ENCODE data around the gene SPATS2.

SPATS2 gene

DNA sequence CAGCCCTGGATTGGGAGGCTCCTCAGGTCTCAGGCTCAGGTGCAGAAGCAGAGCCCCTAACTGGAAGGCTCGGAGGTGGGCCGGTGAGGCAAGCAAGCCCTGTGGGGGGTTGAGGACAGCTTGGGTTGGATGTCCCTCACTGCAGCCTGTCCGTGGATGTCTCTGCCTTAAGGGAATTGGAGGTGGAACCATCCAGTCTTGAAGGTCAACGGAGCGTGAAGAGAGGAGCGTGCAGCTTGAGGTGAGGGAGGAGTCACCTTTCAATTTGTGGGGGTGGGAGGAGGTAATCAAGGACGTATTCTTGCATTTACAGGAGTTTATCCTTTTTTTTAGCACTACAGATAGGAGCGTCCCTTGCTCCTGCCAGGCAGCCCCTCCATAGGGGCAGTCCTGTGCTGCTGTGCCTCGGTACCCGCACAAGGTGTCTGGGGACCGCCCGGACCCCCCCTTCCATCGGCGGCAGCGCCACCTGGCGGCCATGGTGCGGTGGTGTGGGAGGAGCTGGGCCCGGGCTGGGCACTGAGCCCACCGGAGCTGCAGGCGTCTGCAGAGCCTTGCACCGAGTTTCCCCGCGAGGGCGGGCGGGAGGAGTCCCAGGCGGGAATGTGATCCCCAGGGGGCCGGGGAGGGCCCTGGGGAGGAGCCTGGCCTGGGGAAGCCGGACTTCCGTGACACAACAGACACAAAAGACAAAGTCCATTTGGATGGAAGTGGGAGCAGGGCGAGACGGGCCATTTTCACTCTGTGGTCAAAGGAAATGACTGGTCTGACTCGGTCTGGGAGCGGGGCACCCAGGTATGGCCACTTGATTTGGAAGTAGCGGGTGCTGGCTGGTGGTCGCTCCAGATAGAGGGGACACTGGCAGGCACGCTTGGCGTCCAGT, 19.7 kb upstream of the SPATS2 start (continued):
- TF ChIP-seq, protein P1, sequence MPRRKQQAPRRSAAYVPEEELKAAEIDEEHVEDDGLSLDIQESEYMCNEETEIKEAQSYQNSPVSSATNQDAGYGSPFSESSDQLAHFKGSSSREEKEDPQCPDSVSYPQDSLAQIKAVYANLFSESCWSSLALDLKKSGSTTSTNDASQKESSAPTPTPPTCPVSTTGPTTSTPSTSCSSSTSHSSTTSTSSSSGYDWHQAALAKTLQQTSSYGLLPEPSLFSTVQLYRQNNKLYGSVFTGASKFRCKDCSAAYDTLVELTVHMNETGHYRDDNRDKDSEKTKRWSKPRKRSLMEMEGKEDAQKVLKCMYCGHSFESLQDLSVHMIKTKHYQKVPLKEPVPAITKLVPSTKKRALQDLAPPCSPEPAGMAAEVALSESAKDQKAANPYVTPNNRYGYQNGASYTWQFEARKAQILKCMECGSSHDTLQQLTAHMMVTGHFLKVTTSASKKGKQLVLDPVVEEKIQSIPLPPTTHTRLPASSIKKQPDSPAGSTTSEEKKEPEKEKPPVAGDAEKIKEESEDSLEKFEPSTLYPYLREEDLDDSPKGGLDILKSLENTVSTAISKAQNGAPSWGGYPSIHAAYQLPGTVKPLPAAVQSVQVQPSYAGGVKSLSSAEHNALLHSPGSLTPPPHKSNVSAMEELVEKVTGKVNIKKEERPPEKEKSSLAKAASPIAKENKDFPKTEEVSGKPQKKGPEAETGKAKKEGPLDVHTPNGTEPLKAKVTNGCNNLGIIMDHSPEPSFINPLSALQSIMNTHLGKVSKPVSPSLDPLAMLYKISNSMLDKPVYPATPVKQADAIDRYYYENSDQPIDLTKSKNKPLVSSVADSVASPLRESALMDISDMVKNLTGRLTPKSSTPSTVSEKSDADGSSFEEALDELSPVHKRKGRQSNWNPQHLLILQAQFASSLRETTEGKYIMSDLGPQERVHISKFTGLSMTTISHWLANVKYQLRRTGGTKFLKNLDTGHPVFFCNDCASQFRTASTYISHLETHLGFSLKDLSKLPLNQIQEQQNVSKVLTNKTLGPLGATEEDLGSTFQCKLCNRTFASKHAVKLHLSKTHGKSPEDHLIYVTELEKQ (tag by site-specific recombination; IDR thresholded peaks at IDR 0.05; ENCODE audit: borderline replicate concordance): no peak
- TF ChIP-seq ZFP37 (tag by site-specific recombination; IDR thresholded peaks at IDR 0.05) (peak; percentile 85; the same call in 1 of the 2 replicates), ZNF16 (tag by site-specific recombination; IDR thresholded peaks at IDR 0.05; ENCODE audit: low read depth) (no peak), ZNF324 (tag by site-specific recombination; IDR thresholded peaks at IDR 0.05) (peak; percentile 74), ZBTB21 (tag by site-specific recombination; IDR thresholded peaks at IDR 0.05) (peak; percentile 40; the same call in 1 of the 2 replicates), BCL11B (tag by site-specific recombination; IDR thresholded peaks at IDR 0.05; ENCODE audit: low read depth) (peak; percentile 22; the same call in 1 of the 2 replicates), ZNF654 (tag by site-specific recombination; IDR thresholded peaks at IDR 0.05; ENCODE audit: low read depth) (peak; percentile 38; the same call in 1 of the 2 replicates), ZNF184 (tag by site-specific recombination; IDR thresholded peaks at IDR 0.05) (0 out of 2 replicates have a peak, but pooled peaks have one; percentile 12), BCL11A (tag by site-specific recombination; IDR thresholded peaks at IDR 0.05; ENCODE audit: low read depth) (0 out of 2 replicates have a peak, but pooled peaks have one; percentile 42), ZNF530 (tag by site-specific recombination; IDR thresholded peaks at IDR 0.05; ENCODE audit: low read depth) (no peak), ZNF37A (tag by site-specific recombination; IDR thresholded peaks at IDR 0.05) (no peak), ZNF777 (tag by site-specific recombination; IDR thresholded peaks at IDR 0.05; ENCODE audit: borderline replicate concordance) (0 out of 2 replicates have a peak, but pooled peaks have one; percentile 32), ZSCAN16 (tag by site-specific recombination; IDR thresholded peaks at IDR 0.05) (peak; percentile 80), ZNF585B (tag by site-specific recombination; IDR thresholded peaks at IDR 0.05) (no peak), ZFP3 (tag by site-specific recombination; IDR thresholded peaks at IDR 0.05; ENCODE audit: low read depth) (no peak), KLF16 (tag by site-specific recombination; IDR thresholded peaks at IDR 0.05) (peak; percentile 83; the same call in 1 of the 2 replicates), ZNF24 (tag by site-specific recombination; IDR thresholded peaks at IDR 0.05) (no peak; the same call in 1 of the 2 replicates), MZF1 (tag by site-specific recombination; IDR thresholded peaks at IDR 0.05; ENCODE audit: borderline replicate concordance) (no peak; the same call in 1 of the 2 replicates), ZNF660 (tag by site-specific recombination; IDR thresholded peaks at IDR 0.05) (peak; percentile 82; the same call in 1 of the 2 replicates)
- TF ChIP-seq, protein P2, sequence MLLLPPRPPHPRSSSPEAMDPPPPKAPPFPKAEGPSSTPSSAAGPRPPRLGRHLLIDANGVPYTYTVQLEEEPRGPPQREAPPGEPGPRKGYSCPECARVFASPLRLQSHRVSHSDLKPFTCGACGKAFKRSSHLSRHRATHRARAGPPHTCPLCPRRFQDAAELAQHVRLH (tag by site-specific recombination; IDR thresholded peaks at IDR 0.05): no peak
- TF ChIP-seq, protein P3, sequence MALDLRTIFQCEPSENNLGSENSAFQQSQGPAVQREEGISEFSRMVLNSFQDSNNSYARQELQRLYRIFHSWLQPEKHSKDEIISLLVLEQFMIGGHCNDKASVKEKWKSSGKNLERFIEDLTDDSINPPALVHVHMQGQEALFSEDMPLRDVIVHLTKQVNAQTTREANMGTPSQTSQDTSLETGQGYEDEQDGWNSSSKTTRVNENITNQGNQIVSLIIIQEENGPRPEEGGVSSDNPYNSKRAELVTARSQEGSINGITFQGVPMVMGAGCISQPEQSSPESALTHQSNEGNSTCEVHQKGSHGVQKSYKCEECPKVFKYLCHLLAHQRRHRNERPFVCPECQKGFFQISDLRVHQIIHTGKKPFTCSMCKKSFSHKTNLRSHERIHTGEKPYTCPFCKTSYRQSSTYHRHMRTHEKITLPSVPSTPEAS (tag by site-specific recombination; IDR thresholded peaks at IDR 0.05): no peak
- TF ChIP-seq, protein P4, sequence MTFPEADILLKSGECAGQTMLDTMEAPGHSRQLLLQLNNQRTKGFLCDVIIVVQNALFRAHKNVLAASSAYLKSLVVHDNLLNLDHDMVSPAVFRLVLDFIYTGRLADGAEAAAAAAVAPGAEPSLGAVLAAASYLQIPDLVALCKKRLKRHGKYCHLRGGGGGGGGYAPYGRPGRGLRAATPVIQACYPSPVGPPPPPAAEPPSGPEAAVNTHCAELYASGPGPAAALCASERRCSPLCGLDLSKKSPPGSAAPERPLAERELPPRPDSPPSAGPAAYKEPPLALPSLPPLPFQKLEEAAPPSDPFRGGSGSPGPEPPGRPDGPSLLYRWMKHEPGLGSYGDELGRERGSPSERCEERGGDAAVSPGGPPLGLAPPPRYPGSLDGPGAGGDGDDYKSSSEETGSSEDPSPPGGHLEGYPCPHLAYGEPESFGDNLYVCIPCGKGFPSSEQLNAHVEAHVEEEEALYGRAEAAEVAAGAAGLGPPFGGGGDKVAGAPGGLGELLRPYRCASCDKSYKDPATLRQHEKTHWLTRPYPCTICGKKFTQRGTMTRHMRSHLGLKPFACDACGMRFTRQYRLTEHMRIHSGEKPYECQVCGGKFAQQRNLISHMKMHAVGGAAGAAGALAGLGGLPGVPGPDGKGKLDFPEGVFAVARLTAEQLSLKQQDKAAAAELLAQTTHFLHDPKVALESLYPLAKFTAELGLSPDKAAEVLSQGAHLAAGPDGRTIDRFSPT (tag by site-specific recombination; IDR thresholded peaks at IDR 0.05): peak; percentile 94
- TF ChIP-seq, protein P5, sequence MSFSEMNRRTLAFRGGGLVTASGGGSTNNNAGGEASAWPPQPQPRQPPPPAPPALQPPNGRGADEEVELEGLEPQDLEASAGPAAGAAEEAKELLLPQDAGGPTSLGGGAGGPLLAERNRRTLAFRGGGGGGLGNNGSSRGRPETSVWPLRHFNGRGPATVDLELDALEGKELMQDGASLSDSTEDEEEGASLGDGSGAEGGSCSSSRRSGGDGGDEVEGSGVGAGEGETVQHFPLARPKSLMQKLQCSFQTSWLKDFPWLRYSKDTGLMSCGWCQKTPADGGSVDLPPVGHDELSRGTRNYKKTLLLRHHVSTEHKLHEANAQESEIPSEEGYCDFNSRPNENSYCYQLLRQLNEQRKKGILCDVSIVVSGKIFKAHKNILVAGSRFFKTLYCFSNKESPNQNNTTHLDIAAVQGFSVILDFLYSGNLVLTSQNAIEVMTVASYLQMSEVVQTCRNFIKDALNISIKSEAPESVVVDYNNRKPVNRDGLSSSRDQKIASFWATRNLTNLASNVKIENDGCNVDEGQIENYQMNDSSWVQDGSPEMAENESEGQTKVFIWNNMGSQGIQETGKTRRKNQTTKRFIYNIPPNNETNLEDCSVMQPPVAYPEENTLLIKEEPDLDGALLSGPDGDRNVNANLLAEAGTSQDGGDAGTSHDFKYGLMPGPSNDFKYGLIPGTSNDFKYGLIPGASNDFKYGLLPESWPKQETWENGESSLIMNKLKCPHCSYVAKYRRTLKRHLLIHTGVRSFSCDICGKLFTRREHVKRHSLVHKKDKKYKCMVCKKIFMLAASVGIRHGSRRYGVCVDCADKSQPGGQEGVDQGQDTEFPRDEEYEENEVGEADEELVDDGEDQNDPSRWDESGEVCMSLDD (tag by site-specific recombination; IDR thresholded peaks at IDR 0.05): peak; percentile 99
- TF ChIP-seq, protein P6, sequence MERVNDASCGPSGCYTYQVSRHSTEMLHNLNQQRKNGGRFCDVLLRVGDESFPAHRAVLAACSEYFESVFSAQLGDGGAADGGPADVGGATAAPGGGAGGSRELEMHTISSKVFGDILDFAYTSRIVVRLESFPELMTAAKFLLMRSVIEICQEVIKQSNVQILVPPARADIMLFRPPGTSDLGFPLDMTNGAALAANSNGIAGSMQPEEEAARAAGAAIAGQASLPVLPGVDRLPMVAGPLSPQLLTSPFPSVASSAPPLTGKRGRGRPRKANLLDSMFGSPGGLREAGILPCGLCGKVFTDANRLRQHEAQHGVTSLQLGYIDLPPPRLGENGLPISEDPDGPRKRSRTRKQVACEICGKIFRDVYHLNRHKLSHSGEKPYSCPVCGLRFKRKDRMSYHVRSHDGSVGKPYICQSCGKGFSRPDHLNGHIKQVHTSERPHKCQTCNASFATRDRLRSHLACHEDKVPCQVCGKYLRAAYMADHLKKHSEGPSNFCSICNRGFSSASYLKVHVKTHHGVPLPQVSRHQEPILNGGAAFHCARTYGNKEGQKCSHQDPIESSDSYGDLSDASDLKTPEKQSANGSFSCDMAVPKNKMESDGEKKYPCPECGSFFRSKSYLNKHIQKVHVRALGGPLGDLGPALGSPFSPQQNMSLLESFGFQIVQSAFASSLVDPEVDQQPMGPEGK (tag by site-specific recombination; IDR thresholded peaks at IDR 0.05): peak; percentile 100
- TF ChIP-seq, protein P7, sequence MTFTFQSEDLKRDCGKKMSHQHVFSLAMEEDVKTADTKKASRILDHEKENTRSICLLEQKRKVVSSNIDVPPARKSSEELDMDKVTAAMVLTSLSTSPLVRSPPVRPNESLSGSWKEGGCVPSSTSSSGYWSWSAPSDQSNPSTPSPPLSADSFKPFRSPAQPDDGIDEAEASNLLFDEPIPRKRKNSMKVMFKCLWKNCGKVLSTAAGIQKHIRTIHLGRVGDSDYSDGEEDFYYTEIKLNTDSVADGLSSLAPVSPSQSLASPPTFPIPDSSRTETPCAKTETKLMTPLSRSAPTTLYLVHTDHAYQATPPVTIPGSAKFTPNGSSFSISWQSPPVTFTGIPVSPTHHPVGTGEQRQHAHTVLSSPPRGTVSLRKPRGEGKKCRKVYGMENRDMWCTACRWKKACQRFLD (tag by site-specific recombination; IDR thresholded peaks at IDR 0.05): no peak
